ENCODE data around the gene IKZF1.

Gene IKZF1

GRCh38 chr7:50274361-50274760 lies 30.2 kb upstream of the IKZF1 start:
- H3K9me3 Mint-ChIP-seq, result peaks cover 3% of the 10 kb centered on the region
- H3K36me3 Mint-ChIP-seq (ENCODE audit: low read depth), result peaks cover 4% of the 10 kb centered on the region
- no peaks in the 10 kb centered on the region for H3K27me3 Mint-ChIP-seq
- H3K27ac Mint-ChIP-seq, result peak overlapping the region; percentile 43
- peaks cover 92% of the 10 kb centered on the region for H3K4me1 Mint-ChIP-seq (ENCODE audit: low read depth)
- no peak overlapping the region for H3K4me3 Mint-ChIP-seq

GRCh38 chr7:50275430-50275829 lies 29.1 kb upstream of the IKZF1 start:
- no peak overlapping the region for H3K4me3 Mint-ChIP-seq
- no peak overlapping the region for H3K27ac Mint-ChIP-seq
- H3K4me1 Mint-ChIP-seq (ENCODE audit: low read depth), result peaks cover 82% of the 10 kb centered on the region
- no peaks in the 10 kb centered on the region for H3K27me3 Mint-ChIP-seq
- peaks cover under 1% of the 10 kb centered on the region for H3K9me3 Mint-ChIP-seq
- peaks cover under 1% of the 10 kb centered on the region for H3K36me3 Mint-ChIP-seq (ENCODE audit: low read depth)

DNA sequence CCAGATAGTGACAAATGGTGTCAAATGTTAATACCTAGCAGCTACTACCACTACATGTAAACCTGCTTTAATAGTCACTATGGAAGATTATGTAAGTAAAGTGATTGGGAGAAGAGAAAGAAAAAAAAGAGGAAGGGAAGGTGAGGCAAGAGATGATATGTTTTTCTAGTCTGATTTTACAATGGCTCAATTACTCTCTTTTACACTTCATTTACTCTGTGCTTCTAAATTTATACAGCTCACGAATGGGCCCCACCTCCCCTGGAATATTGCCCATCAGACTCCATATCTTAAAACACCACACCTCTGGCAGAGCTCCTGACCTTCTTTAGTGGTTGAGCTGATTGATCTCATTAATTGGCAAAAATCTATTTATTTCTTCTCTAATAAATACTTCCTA lies 28.0 kb upstream of the IKZF1 start:
- Mint-ChIP-seq H3K9me3 (no peaks in the 10 kb centered on the region), H3K36me3 (ENCODE audit: low read depth) (no peaks in the 10 kb centered on the region), H3K4me1 (ENCODE audit: low read depth) (peaks cover 82% of the 10 kb centered on the region), H3K27ac (no peak overlapping the region), H3K4me3 (no peak overlapping the region), H3K27me3 (no peaks in the 10 kb centered on the region)

- Mint-ChIP-seq H3K36me3 (ENCODE audit: low read depth) (no peaks in the 10 kb centered on the region), H3K27ac (no peak overlapping the region), H3K4me1 (ENCODE audit: low read depth) (peaks cover 83% of the 10 kb centered on the region), H3K4me3 (no peak overlapping the region), H3K9me3 (no peaks in the 10 kb centered on the region), H3K27me3 (no peaks in the 10 kb centered on the region)
These were observed 26.4 kb upstream of the IKZF1 start for GRCh38 chr7:50278120-50278519.

DNA sequence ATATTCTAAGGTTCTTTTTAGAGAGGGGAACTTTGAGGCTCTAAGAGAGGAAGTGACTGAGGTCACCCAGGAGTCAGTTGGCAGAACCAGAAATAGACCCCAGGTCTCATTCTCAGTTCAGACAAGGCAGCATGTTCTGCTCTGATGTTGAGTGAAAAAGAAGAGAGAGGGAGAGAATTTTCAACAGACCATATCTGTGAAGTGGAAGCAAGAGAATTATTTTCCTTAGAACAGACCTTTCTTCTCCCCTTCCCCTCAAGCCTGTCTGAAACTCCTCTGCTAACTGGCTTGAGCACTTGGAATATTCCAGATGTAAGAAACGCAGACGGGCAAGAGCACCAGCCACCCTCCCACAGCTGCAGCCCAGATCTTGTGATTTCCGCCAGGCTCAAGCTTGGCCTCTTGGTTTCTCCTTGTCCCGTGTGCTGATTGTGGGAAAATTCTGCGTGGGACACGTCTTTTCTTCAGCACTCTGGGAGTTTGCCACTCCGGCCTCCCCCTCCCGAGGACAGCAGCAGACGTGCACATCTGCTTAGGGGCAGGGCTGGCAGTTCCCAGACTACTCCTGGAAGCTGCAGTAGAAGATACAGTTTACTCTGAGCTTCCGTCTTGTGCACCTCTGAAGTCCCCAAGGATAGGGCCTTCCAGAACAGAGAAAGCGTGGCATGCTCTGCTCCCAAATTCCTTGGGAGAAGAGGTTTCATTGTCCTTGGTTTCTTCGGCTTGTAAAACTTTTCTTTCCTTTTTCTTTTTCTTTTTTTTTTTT lies 22.7 kb upstream of the IKZF1 start:
- H3K9me3 Mint-ChIP-seq, result no peaks in the 10 kb centered on the region
- peak overlapping the region; percentile 96 for H3K27ac Mint-ChIP-seq
- peak overlapping the region; percentile 72 for H3K4me3 Mint-ChIP-seq
- peaks cover 83% of the 10 kb centered on the region for H3K4me1 Mint-ChIP-seq (ENCODE audit: low read depth)
- H3K36me3 Mint-ChIP-seq (ENCODE audit: low read depth), result no peaks in the 10 kb centered on the region
- no peaks in the 10 kb centered on the region for H3K27me3 Mint-ChIP-seq

DNA sequence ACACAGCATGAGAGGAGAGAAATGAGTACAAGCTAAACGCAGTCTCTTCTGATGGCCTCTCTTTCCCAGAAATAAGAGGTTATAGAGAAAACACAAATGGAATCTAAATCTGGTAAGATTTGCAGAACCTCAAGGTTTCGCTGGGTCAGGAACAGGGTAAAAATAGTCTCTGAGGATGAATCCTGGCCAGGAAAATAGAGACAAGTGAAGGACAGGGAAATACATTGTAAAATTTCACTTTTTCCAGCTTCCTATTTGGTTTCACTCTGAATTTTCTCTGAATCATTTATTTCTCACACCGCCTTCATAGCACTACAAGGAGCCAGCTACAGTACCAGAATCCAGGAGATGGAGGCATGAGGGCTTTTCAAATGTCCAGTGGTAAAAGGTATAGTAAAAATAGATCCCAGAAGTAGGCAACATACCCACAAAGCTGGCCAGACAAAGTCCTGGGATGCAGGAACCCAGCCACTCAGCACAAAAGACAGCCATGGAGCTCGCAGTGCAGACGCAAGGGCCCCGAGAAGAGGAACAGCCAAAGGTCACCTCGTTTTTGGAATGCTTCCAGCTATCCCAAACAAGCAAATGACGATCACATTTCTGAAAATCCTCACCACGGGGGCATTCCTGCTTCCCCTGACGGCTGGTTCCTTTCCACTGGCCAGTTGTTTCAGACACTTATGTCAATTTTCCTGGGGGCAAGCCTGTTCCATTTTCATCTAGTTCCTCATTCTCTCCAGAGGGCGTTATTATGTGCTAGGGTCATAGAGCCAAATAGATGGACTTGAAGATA lies 21.5 kb upstream of the IKZF1 start:
- Mint-ChIP-seq H3K4me3 (peak overlapping the region; percentile 72), H3K36me3 (ENCODE audit: low read depth) (no peaks in the 10 kb centered on the region), H3K4me1 (ENCODE audit: low read depth) (peaks cover 85% of the 10 kb centered on the region), H3K27me3 (no peaks in the 10 kb centered on the region), H3K9me3 (no peaks in the 10 kb centered on the region), H3K27ac (peak overlapping the region; percentile 96)

GRCh38 chr7:50283731-50284130 lies 20.8 kb upstream of the IKZF1 start:
- no peaks in the 10 kb centered on the region for H3K9me3 Mint-ChIP-seq
- no peak overlapping the region for H3K4me3 Mint-ChIP-seq
- H3K36me3 Mint-ChIP-seq (ENCODE audit: low read depth), result no peaks in the 10 kb centered on the region
- H3K27me3 Mint-ChIP-seq, result no peaks in the 10 kb centered on the region
- peaks cover 85% of the 10 kb centered on the region for H3K4me1 Mint-ChIP-seq (ENCODE audit: low read depth)
- H3K27ac Mint-ChIP-seq, result peak overlapping the region; percentile 96

DNA sequence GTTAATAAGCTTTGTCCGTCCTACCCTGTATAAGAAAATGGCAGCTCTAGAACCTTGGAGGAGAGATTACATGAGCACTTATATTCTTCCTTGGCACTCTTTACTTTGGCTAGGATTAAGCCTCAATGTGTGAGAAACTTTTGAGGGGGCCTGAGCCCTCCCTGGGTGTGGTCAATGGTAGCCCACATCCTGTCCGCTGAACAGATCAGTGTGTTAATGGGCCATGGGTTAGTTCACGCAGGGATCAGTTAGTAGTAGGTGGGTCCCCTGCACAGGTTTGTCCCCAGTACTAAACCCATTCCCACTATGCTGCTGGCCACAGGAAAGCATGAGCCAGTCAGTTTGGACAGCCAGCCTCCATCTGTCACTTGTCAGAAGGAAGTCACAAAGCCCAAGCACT lies 20.2 kb upstream of the IKZF1 start:
- peak overlapping the region; percentile 74 for H3K27ac Mint-ChIP-seq
- H3K27me3 Mint-ChIP-seq, result no peaks in the 10 kb centered on the region
- H3K9me3 Mint-ChIP-seq, result no peaks in the 10 kb centered on the region
- H3K4me1 Mint-ChIP-seq (ENCODE audit: low read depth), result peaks cover 79% of the 10 kb centered on the region
- no peaks in the 10 kb centered on the region for H3K36me3 Mint-ChIP-seq (ENCODE audit: low read depth)
- no peak overlapping the region for H3K4me3 Mint-ChIP-seq

- H3K36me3 Mint-ChIP-seq (ENCODE audit: low read depth), result no peaks in the 10 kb centered on the region
- no peak overlapping the region for H3K4me3 Mint-ChIP-seq
- H3K27ac Mint-ChIP-seq, result peak overlapping the region; percentile 16
- H3K9me3 Mint-ChIP-seq, result no peaks in the 10 kb centered on the region
- no peaks in the 10 kb centered on the region for H3K27me3 Mint-ChIP-seq
- H3K4me1 Mint-ChIP-seq (ENCODE audit: low read depth), result peaks cover 85% of the 10 kb centered on the region
These were observed 19.2 kb upstream of the IKZF1 start for GRCh38 chr7:50285269-50285668.

- no peaks in the 10 kb centered on the region for H3K36me3 Mint-ChIP-seq (ENCODE audit: low read depth)
- H3K4me1 Mint-ChIP-seq (ENCODE audit: low read depth), result peaks cover 81% of the 10 kb centered on the region
- no peaks in the 10 kb centered on the region for H3K27me3 Mint-ChIP-seq
- no peak overlapping the region for H3K4me3 Mint-ChIP-seq
- no peak overlapping the region for H3K27ac Mint-ChIP-seq
- H3K9me3 Mint-ChIP-seq, result no peaks in the 10 kb centered on the region
These were observed 17.4 kb upstream of the IKZF1 start for GRCh38 chr7:50287129-50287528.

GRCh38 chr7:50292165-50292757 lies 12.3 kb upstream of the IKZF1 start:
- H3K4me1 Mint-ChIP-seq (ENCODE audit: low read depth), result peaks cover 68% of the 10 kb centered on the region
- H3K36me3 Mint-ChIP-seq (ENCODE audit: low read depth), result no peaks in the 10 kb centered on the region
- peak overlapping the region; percentile 84 for H3K27ac Mint-ChIP-seq
- no peaks in the 10 kb centered on the region for H3K27me3 Mint-ChIP-seq
- H3K4me3 Mint-ChIP-seq, result peak overlapping the region; percentile 55
- H3K9me3 Mint-ChIP-seq, result no peaks in the 10 kb centered on the region

DNA sequence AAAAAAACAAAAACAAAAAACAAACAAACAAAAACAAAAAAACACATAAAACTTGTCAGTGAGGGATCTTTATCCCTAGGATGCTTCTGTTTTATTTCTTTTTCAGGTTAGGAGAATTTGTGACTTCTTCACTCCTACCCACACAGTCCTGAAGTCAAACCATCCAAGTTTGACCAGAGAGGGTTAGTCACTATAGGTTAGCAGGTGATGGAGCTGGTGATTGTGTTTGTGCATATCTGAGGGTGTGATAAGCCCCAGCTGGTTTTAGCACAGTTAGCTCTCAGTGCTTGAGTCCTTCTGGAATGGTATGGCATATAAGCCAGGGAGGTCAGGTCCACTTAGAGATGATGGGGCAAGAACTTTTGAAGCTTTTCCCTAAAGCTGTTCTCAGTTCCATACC lies 11.8 kb upstream of the IKZF1 start:
- no peaks in the 10 kb centered on the region for H3K36me3 Mint-ChIP-seq (ENCODE audit: low read depth)
- H3K4me3 Mint-ChIP-seq, result no peak overlapping the region
- H3K4me1 Mint-ChIP-seq (ENCODE audit: low read depth), result peaks cover 66% of the 10 kb centered on the region
- H3K27ac Mint-ChIP-seq, result peak overlapping the region; percentile 84
- H3K9me3 Mint-ChIP-seq, result no peaks in the 10 kb centered on the region
- H3K27me3 Mint-ChIP-seq, result no peaks in the 10 kb centered on the region

- H3K9me3 Mint-ChIP-seq, result no peaks in the 10 kb centered on the region
- no peaks in the 10 kb centered on the region for H3K36me3 Mint-ChIP-seq (ENCODE audit: low read depth)
- peak overlapping the region; percentile 84 for H3K27ac Mint-ChIP-seq
- H3K4me3 Mint-ChIP-seq, result no peak overlapping the region
- peaks cover 66% of the 10 kb centered on the region for H3K4me1 Mint-ChIP-seq (ENCODE audit: low read depth)
- H3K27me3 Mint-ChIP-seq, result no peaks in the 10 kb centered on the region
These were observed 10.9 kb upstream of the IKZF1 start for GRCh38 chr7:50293509-50294179.

DNA sequence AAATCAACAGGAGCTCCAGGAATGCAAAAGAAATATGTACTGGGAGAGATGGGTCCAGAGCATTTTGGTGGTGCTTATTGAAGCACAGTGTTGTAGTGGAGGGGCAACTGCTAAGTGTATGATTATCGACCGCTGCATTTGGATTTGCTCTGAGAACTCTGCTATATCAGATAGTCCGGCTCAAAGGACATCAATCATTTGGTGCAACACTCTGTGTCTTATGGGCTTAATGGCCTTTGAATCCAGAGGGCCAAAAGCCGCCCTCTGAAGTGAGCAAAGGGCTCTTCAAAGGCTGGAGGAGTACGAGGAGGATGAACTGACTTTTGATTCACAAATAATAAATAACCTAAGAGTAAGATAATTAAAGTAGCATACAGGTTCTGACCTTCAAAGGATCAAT lies 9.4 kb upstream of the IKZF1 start:
- H3K36me3 Mint-ChIP-seq (ENCODE audit: low read depth), result no peaks in the 10 kb centered on the region
- H3K27ac Mint-ChIP-seq, result no peak overlapping the region
- no peaks in the 10 kb centered on the region for H3K9me3 Mint-ChIP-seq
- H3K4me3 Mint-ChIP-seq, result no peak overlapping the region
- H3K27me3 Mint-ChIP-seq, result no peaks in the 10 kb centered on the region
- H3K4me1 Mint-ChIP-seq (ENCODE audit: low read depth), result peaks cover 71% of the 10 kb centered on the region

DNA sequence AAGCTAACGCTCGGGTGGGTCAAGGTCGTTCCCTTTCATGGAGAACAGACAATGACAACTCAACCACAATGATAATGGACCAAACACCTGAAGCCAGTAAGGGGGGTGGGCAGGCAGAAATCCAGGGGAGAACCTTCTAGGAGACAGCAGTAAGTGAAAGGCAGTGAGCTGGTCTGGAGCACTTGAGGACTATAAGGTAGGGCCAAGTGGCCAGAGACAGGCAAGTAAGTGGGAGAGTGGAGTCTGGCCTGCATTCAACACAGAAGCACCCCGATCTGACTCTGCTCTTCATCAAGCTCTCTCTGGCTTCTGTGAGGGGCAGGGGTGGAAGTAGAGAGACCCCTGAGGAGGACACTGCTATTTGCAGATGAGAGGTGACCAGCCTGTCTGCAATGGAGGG lies 7.7 kb upstream of the IKZF1 start:
- Mint-ChIP-seq H3K27me3 (no peaks in the 10 kb centered on the region), H3K4me1 (ENCODE audit: low read depth) (peaks cover 76% of the 10 kb centered on the region), H3K4me3 (no peak overlapping the region), H3K27ac (no peak overlapping the region), H3K36me3 (ENCODE audit: low read depth) (no peaks in the 10 kb centered on the region), H3K9me3 (no peaks in the 10 kb centered on the region)

Measured in stimulated activated naive CD8-positive, alpha-beta T cell treated with anti-CD3 and anti-CD28 coated beads, Interleukin-15, Interleukin-2, amounts not matched to agents 100 ng/mL and 50 ng/mL, for 24 hours (primary cell).